Trophoblast cell (in vitro differentiated cells and primary cell): ENCODE data around the gene LRFN5.

Experiments
- DNase-seq, 2 donors: peaks; one replicate each; pipeline ENCODE4 v3.0.0-alpha.2; 2016
- H2AFZ ChIP-seq: 2 replicates; pipeline ENCODE4 v1.6.1; 2013; ENCODE audit warnings: low read length, moderate library complexity, mild to moderate bottlenecking; ENCODE audit not compliant: insufficient read depth, poor library complexity
- H2AK5ac ChIP-seq: 2 replicates; pipeline ENCODE4 v1.6.1; 2013; ENCODE audit warnings: mild to moderate bottlenecking, low read length
- H2BK120ac ChIP-seq: 2 replicates; pipeline ENCODE4 v1.6.1; 2013; ENCODE audit warnings: low read length, mild to moderate bottlenecking, moderate library complexity; ENCODE audit not compliant: insufficient read depth, poor library complexity
- H2BK12ac ChIP-seq: 2 replicates; pipeline ENCODE4 v1.6.1; 2013; ENCODE audit warnings: mild to moderate bottlenecking, low read length, moderate library complexity
- H2BK5ac ChIP-seq: 2 replicates; pipeline ENCODE4 v1.6.1; 2013; ENCODE audit warnings: low read length, low read depth, moderate library complexity, mild to moderate bottlenecking; ENCODE audit not compliant: poor library complexity
- H3K14ac ChIP-seq: 2 replicates; pipeline ENCODE4 v1.6.1; 2013; ENCODE audit warnings: mild to moderate bottlenecking, low read length
- H3K18ac ChIP-seq: 2 replicates; pipeline ENCODE4 v1.6.1; 2013; ENCODE audit warnings: mild to moderate bottlenecking, low read length
- H3K23ac ChIP-seq: 2 replicates; pipeline ENCODE4 v1.6.1; 2013; ENCODE audit warnings: low read length
- H3K27ac ChIP-seq: 2 replicates; pipeline ENCODE4 v1.5.1; 2013; ENCODE audit warnings: low read depth, mild to moderate bottlenecking, inconsistent platforms, low read length, moderate library complexity
- H3K27me3 ChIP-seq: 2 replicates; pipeline ENCODE4 v1.6.1; 2013; ENCODE audit warnings: inconsistent platforms, mild to moderate bottlenecking, low read length, moderate library complexity; ENCODE audit not compliant: insufficient read depth
- H3K36me3 ChIP-seq, 2 experiments: 1 replicate in 1 of 2; 2 replicates in 1 of 2; pipeline ENCODE4 v1.6.1; 2013; ENCODE audit warnings: low read length in 2 of 2, mild to moderate bottlenecking in 2 of 2, moderate library complexity in 1 of 2; ENCODE audit not compliant: insufficient read depth in 2 of 2, control insufficient read depth in 1 of 2
- H3K4ac ChIP-seq: 2 replicates; pipeline ENCODE4 v1.6.1; 2013; ENCODE audit warnings: low read depth, mild to moderate bottlenecking, low read length, moderate library complexity
- H3K4me1 ChIP-seq, 2 experiments: 1 replicate in 1 of 2; 2 replicates in 1 of 2; pipeline ENCODE4 v1.6.1; 2013; ENCODE audit warnings: low read length in 2 of 2, mild to moderate bottlenecking in 2 of 2, moderate library complexity in 1 of 2; ENCODE audit not compliant: insufficient read depth in 2 of 2, control insufficient read depth in 1 of 2
- H3K4me2 ChIP-seq: 2 replicates; pipeline ENCODE4 v1.6.1; 2013; ENCODE audit warnings: inconsistent platforms, mild to moderate bottlenecking, low read length, moderate library complexity
- H3K4me3 ChIP-seq: 2 replicates; pipeline ENCODE4 v1.5.1; 2013; ENCODE audit warnings: mild to moderate bottlenecking, low read depth, low read length, inconsistent platforms
- H3K79me1 ChIP-seq: one replicate; pipeline ENCODE4 v1.6.1; 2013; ENCODE audit warnings: low read length
- H3K79me2 ChIP-seq: 2 replicates; pipeline ENCODE4 v1.6.1; 2013; ENCODE audit warnings: low read length, mild to moderate bottlenecking; ENCODE audit not compliant: control insufficient read depth, insufficient read depth, poor library complexity
- H3K9ac ChIP-seq: 2 replicates; pipeline ENCODE4 v1.6.1; 2013; ENCODE audit warnings: mild to moderate bottlenecking, low read length
- H3K9me3 ChIP-seq: 2 replicates; pipeline ENCODE4 v1.6.1; 2013; ENCODE audit warnings: low read depth, mild to moderate bottlenecking, control low read depth, inconsistent platforms, low read length; ENCODE audit not compliant: insufficient read depth
- H4K12ac ChIP-seq: 2 replicates; pipeline ENCODE4 v1.6.1; 2013; ENCODE audit warnings: low read depth, mild to moderate bottlenecking, low read length, moderate library complexity
- H4K8ac ChIP-seq: 2 replicates; pipeline ENCODE4 v1.6.1; 2013; ENCODE audit warnings: low read depth, mild to moderate bottlenecking, low read length, moderate library complexity
- H4K91ac ChIP-seq: one replicate; pipeline ENCODE4 v1.6.1; 2013; ENCODE audit warnings: low read depth, mild to moderate bottlenecking, low read length, moderate library complexity
- WGBS: extraction: QIAGEN DNeasy Blood & Tissue Kit; methylation state at CpG from one replicate; pipeline ENCODE4 v1.1.7; 2013; ENCODE audit warnings: missing lambda C conversion rate; ENCODE audit not compliant: insufficient read length, insufficient coverage; ENCODE audit errors: extremely low coverage; 5-methylcytosine and 5-hydroxymethylcytosine counted together

LRFN5 gene

DNA sequence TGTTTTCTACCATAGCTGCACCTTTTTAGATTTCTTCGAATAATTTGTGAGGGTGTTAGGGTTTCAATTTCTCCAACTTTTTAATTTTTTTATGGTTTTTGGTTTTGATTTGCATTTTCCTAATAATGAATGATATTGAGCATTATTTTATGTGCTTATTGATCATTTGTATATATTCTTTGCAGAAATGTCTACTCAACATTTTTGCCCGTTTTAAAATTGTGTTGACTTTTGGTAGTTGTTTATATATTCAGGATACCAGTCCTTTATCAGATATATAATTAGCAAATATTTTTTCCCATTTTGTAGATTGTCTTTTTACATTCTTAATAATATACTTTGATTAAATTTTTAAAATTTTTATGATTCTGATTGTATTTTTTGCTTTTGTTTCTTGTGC, 306.7 kb downstream of the LRFN5 start:
- Histone ChIP-seq H2AFZ (no peak overlapping the region), H2BK12ac (no peak overlapping the region), H3K4me2 (no peak overlapping the region), H3K4ac (no peak overlapping the region), H3K18ac (no peak overlapping the region), H3K79me2 (no peaks in the 10 kb centered on the region), H3K9ac (no peak overlapping the region), H3K4me1 (no peaks in the 10 kb centered on the region), H3K14ac (no peak overlapping the region), H3K4me3 (no peak overlapping the region), H2AK5ac (no peak overlapping the region), H2BK120ac (no peak overlapping the region), H3K27ac (no peak overlapping the region), H3K23ac (no peak overlapping the region), H3K36me3 (peaks cover 0 to 1% of the 10 kb centered on the region in 2 experiments), H3K27me3 (no peaks in the 10 kb centered on the region), H3K79me1 (no peaks in the 10 kb centered on the region), H4K12ac (no peak overlapping the region), H3K9me3 (no peaks in the 10 kb centered on the region), H4K8ac (no peak overlapping the region), H2BK5ac (no peak overlapping the region), H4K91ac (no peak overlapping the region)
- no CpG with 5 or more reads among the region's 2 CpGs for whole genome bisulfite sequencing
- no peak for DNase-seq

DNA sequence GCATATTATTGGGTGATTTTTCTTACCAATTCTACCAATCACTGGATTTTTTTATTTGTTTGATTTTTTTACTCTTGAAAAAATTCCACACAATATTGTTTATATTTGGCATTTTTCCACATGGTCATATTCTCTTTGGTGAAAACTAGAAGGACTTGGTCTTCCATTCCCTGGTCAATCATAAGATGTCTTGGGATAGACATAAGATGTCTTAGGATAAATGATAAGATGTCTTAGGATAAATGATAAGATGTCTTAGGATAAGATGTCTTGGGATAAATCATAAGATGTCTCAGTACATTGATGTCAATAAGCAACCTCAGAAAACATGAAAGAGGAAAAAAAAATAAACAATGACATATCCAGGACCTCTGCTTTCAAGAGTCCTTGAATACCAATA, 309.1 kb downstream of the LRFN5 start:
- H3K4me3 ChIP-seq = no peak overlapping the region
- H3K14ac ChIP-seq = no peak overlapping the region
- no peaks in the 10 kb centered on the region for H3K27me3 ChIP-seq
- no peak overlapping the region for H4K91ac ChIP-seq
- no peak overlapping the region for H2BK5ac ChIP-seq
- no peak overlapping the region for H3K4me2 ChIP-seq
- H3K4ac ChIP-seq = no peak overlapping the region
- no peaks in the 10 kb centered on the region for H3K79me2 ChIP-seq
- no peak overlapping the region for H4K8ac ChIP-seq
- peaks cover 0 to 1% of the 10 kb centered on the region in 2 experiments for H3K36me3 ChIP-seq
- H2AK5ac ChIP-seq = no peak overlapping the region
- H3K79me1 ChIP-seq = no peaks in the 10 kb centered on the region
- no peak for DNase-seq
- no peak overlapping the region for H3K18ac ChIP-seq
- H2AFZ ChIP-seq = no peak overlapping the region
- H3K4me1 ChIP-seq = no peaks in the 10 kb centered on the region
- H2BK12ac ChIP-seq = no peak overlapping the region
- H3K9ac ChIP-seq = no peak overlapping the region
- no peak overlapping the region for H3K27ac ChIP-seq
- H2BK120ac ChIP-seq = no peak overlapping the region
- no peaks in the 10 kb centered on the region for H3K9me3 ChIP-seq
- no peak overlapping the region for H4K12ac ChIP-seq
- no peak overlapping the region for H3K23ac ChIP-seq

DNA sequence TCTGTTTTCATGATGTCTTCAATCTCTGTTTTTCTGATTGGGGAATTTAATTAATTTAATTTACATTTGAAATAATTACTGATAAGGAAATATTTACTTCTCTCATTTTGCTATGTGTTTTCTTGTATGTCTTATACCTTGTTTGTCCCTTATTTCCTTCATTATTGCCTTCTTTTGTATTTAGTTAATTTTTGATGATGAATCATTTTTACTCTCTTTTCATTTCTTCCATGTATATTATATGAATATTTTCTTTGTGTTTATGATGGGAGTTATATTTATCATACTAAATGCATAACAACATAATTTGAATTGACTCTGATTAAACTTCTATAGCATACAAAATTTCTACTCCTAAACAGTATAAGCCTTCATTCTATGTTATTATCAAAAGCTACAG, 309.6 kb downstream of the LRFN5 start:
- no peak overlapping the region for H2BK12ac ChIP-seq
- H2AFZ ChIP-seq = no peak overlapping the region
- no peak overlapping the region for H3K4me3 ChIP-seq
- no peaks in the 10 kb centered on the region for H3K4me1 ChIP-seq
- H4K8ac ChIP-seq = no peak overlapping the region
- H2AK5ac ChIP-seq = no peak overlapping the region
- no peaks in the 10 kb centered on the region for H3K79me2 ChIP-seq
- H4K12ac ChIP-seq = no peak overlapping the region
- H3K27ac ChIP-seq = no peak overlapping the region
- no peaks in the 10 kb centered on the region for H3K79me1 ChIP-seq
- H2BK120ac ChIP-seq = no peak overlapping the region
- DNase-seq = no peak
- no peaks in the 10 kb centered on the region for H3K36me3 ChIP-seq
- H3K14ac ChIP-seq = no peak overlapping the region
- no peak overlapping the region for H3K4me2 ChIP-seq
- H4K91ac ChIP-seq = no peak overlapping the region
- no peak overlapping the region for H3K9ac ChIP-seq
- no peak overlapping the region for H3K23ac ChIP-seq
- no peak overlapping the region for H2BK5ac ChIP-seq
- no peaks in the 10 kb centered on the region for H3K9me3 ChIP-seq
- no peak overlapping the region for H3K18ac ChIP-seq
- H3K27me3 ChIP-seq = no peaks in the 10 kb centered on the region
- H3K4ac ChIP-seq = no peak overlapping the region

DNA sequence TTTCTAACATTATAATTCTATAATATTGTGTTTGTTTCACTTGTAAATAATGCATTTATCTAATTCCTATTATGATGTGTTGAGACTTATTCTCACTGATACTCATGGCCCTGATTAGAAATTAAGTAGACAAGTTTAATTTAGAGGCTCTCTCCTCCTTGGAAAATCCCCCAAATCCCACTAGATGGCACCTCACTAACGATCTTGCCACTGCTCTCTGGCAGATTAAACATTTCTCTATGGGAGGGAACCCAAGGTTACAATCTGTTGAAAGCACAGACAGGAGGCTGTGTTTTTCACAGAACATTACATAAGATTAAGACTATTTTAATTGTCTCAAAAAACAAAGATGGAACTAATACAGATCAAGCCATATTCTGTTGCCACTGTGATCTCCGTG, 318.7 kb downstream of the LRFN5 start:
- Histone ChIP-seq H3K23ac (no peak overlapping the region), H2BK120ac (no peak overlapping the region), H3K36me3 (no peaks in the 10 kb centered on the region), H3K79me1 (no peaks in the 10 kb centered on the region), H3K9me3 (no peaks in the 10 kb centered on the region), H3K14ac (no peak overlapping the region), H2AFZ (no peak overlapping the region), H4K8ac (no peak overlapping the region), H2BK12ac (no peak overlapping the region), H3K79me2 (no peaks in the 10 kb centered on the region), H3K9ac (no peak overlapping the region), H2AK5ac (no peak overlapping the region), H3K4me2 (no peak overlapping the region), H3K27ac (no peak overlapping the region), H3K18ac (no peak overlapping the region), H2BK5ac (no peak overlapping the region), H3K4me3 (no peak overlapping the region), H3K27me3 (no peaks in the 10 kb centered on the region), H3K4ac (no peak overlapping the region), H4K91ac (no peak overlapping the region), H3K4me1 (no peaks in the 10 kb centered on the region), H4K12ac (no peak overlapping the region)
- DNase-seq = no peak
- WGBS = no CpG with 5 or more reads among the region's 2 CpGs
